ENCODE measurements around the gene SCGB3A1. TPM values are rescaled to one million over a fixed set of nuclear protein-coding genes. Genes with fewer than 3 reads are reported as not detected.

SCGB3A1 gene
- total and polyA plus RNA-seq, 2 of the 4 experiments (the other 2 are of a cell fraction), result not detected

GRCh38 chr5:180604271-180604670, 13.0 kb upstream of the SCGB3A1 start:
- no peak for ATAC-seq (ENCODE audit: low read depth)
- H2AK9ac ChIP-seq (replicated peaks; ENCODE audit: low read depth, low read length, poor library complexity), result no peak overlapping the region
- no peaks in the 10 kb centered on the region; the same call in 1 of the 2 replicates for H4K20me1 ChIP-seq (ENCODE audit: insufficient read depth, low read length)
- in situ Hi-C loops (cut with MboI; ENCODE audit: low sequenced_read_pairs), result no loop called here
- H2AK5ac ChIP-seq (ENCODE audit: low read depth, low read length), result no peak overlapping the region
- no peak overlapping the region for H3K18ac ChIP-seq (ENCODE audit: low read depth, low read length)
- H3K9ac ChIP-seq (ENCODE audit: low read depth, low read length), result no peak overlapping the region
- no peak overlapping the region for H3K56ac ChIP-seq (ENCODE audit: extremely low read depth, insufficient read depth, low read length)
- no peak overlapping the region for H2BK120ac ChIP-seq (ENCODE audit: low read depth, low read length)
- no TSS peak for BruUV-seq (replicated peaks)
- TF ChIP-seq CHD1 (IDR thresholded peaks at IDR 0.05; ENCODE audit: low read depth, low read length) (no peak), ELK1 (IDR thresholded peaks at IDR 0.05; ENCODE audit: borderline replicate concordance, low read depth, low read length) (no peak), POLR2A (IDR thresholded peaks at IDR 0.05; ENCODE audit: low read depth, low read length) (no peak), MAFK (IDR thresholded peaks at IDR 0.05; ENCODE audit: low read depth, low read length) (no peak)
- H2AFZ ChIP-seq (replicated peaks; ENCODE audit: low read length, poor library complexity), result no peak overlapping the region
- H2BK5ac ChIP-seq (ENCODE audit: low read depth, low read length, poor library complexity, severe bottlenecking), result no peak overlapping the region
- H3K9me1 ChIP-seq (ENCODE audit: insufficient read depth, low read length), result no peaks in the 10 kb centered on the region
- H3K4me1 ChIP-seq (ENCODE audit: control insufficient read depth, insufficient read depth, low read length), result no peaks in the 10 kb centered on the region
- intact Hi-C loops (cut with micrococcal nuclease), result loop anchor here (10.0 kb wide), 1 partner anchor 399 kb away; the partner anchor contains the start of gene RASGEF1C
- no peaks in the 10 kb centered on the region for H3K79me1 ChIP-seq (ENCODE audit: low read depth in 1 of 2, low read length in 2 of 2)
- no peak for DNase-seq
- H2BK20ac ChIP-seq (ENCODE audit: low read depth, low read length), result no peak overlapping the region
- no peaks in the 10 kb centered on the region for H3K36me3 ChIP-seq (ENCODE audit: control insufficient read depth, insufficient read depth, low read length)
- POLR2A ChIA-PET (ENCODE audit: unreplicated experiment), result no interaction called here
- H4K8ac ChIP-seq (ENCODE audit: low read depth in 2 of 2, low read length in 2 of 2), result no peak overlapping the region
- no peak overlapping the region for H3K23ac ChIP-seq (ENCODE audit: low read depth, low read length)
- H3K27me3 ChIP-seq (ENCODE audit: control insufficient read depth, insufficient read depth, low read length), result peaks cover 10% of the 10 kb centered on the region; the same call in 1 of the 2 replicates
- CTCF ChIA-PET, result no interaction called here
- WGBS, 2 experiments (ENCODE audit: extremely low coverage in 2 of 2, insufficient read length in 1 of 2), result 93% methylated on average over 4 of the region's 13 CpGs; no CpG with 5 or more reads in 1 of the 2 experiments
- H4K5ac ChIP-seq (ENCODE audit: low read depth, low read length), result no peak overlapping the region
- H2BK15ac ChIP-seq (ENCODE audit: low read depth, low read length), result no peak overlapping the region
- dilution Hi-C loops (cut with HindIII; ENCODE audit: low sequenced_read_pairs, unreplicated experiment), result no loop called here
- no peak overlapping the region for H3K4me3 ChIP-seq (ENCODE audit: insufficient read depth, low read depth, low read length)
- no peaks in the 10 kb centered on the region for H3K9me3 ChIP-seq (ENCODE audit: control insufficient read depth, insufficient read depth, low read length)
- no peak overlapping the region for H4K91ac ChIP-seq (ENCODE audit: insufficient read depth, low read depth, low read length)
- no peak overlapping the region for H3K4ac ChIP-seq (ENCODE audit: low read depth, low read length)
- no peak overlapping the region for H3K27ac ChIP-seq (ENCODE audit: insufficient read depth, low read length)
- no peak overlapping the region for H3K4me2 ChIP-seq (ENCODE audit: low read depth, low read length)
- no peak overlapping the region for H3K14ac ChIP-seq (replicated peaks; ENCODE audit: low read depth, low read length)
